GM10248 (cell line): Measurements from ENCODE around the gene RTBDN.
A peak's percentile ranks its signal among the peaks of the same experiment; 100 is the strongest.

Experiments
- CTCF ChIA-PET: fragments of 300-600 bp; sonication (Branson Sonifier 250); formaldehyde crosslinking; extraction: SDS; loops from one replicate; lab custom pipeline; 2021; ENCODE audit warnings: antibody characterized with exemption; lab: Yijun Ruan, JAX
- POLR2A ChIA-PET: fragments of 350-650 bp; sonication (Branson Sonifier 250); formaldehyde crosslinking; extraction: SDS; loops from one replicate; lab custom pipeline; 2020; ENCODE audit warnings: antibody characterized with exemption; lab: Yijun Ruan, JAX
- DNase-seq: peaks from one replicate; pipeline ENCODE4 v3.0.0; 2012; ENCODE audit errors: extremely low spot score
- CTCF ChIP-seq: IDR thresholded peaks from 2 replicates; pipeline ENCODE4 v1.5.1; 2012; ENCODE audit warnings: mild to moderate bottlenecking, low read depth; ENCODE audit errors: extremely low read depth, missing control alignments, control extremely low read depth

Gene RTBDN

GRCh38 chr19:12782424-12783290 lies 51.7 kb downstream of the RTBDN start:
- peak; percentile 7 for TF ChIP-seq CTCF

GRCh38 chr19:12782174-12782423 lies 52.3 kb downstream of the RTBDN start:
- DNase-seq = no peak
- ChIA-PET POLR2A (interaction anchor here (1.2 to 2.0 kb wide), 2 partner anchors 10 to 14 kb away, joined by 4 to 70 read pairs; partner anchors contain the start of gene JUNB), CTCF (interaction anchor here (11.6 kb wide), 1 partner anchor 16 kb away, joined by 399 read pairs; the partner anchor contains the start of genes JUNB, PRDX2, RNASEH2A and THSD8)
- TF ChIP-seq CTCF = no peak

More at GRCh38 chr19:12782424-12783290, 51.7 kb downstream of the RTBDN start:
- CTCF ChIA-PET = interaction anchor here (1.0 to 11.6 kb wide), 2 partner anchors 16 to 22 kb away, joined by 6 to 399 read pairs; partner anchors contain the start of genes JUNB, PRDX2, RNASEH2A and THSD8
- DNase-seq = peak; percentile 82
- POLR2A ChIA-PET = interaction anchor here (1.2 to 2.0 kb wide), 2 partner anchors 9 to 13 kb away, joined by 4 to 70 read pairs; partner anchors contain the start of gene JUNB

- CTCF ChIA-PET = interaction anchor here (1.1 to 11.6 kb wide), 8 partner anchors 8 to 102 kb away, joined by 3 to 399 read pairs (median 58); partner anchors contain the start of genes JUNB, PRDX2, RNASEH2A and THSD8
- POLR2A ChIA-PET = interaction anchor here (0.6 to 3.9 kb wide), 4 partner anchors 10 to 165 kb away, joined by 5 to 110 read pairs (median 7); partner anchors contain the start of gene JUNB
- DNase-seq = no peak
- peak; percentile 10 for TF ChIP-seq CTCF
Measured at GRCh38 chr19:12779162-12779993, 55.0 kb downstream of the RTBDN start.

- TF ChIP-seq CTCF = no peak
- ChIA-PET CTCF (interaction anchor here (0.9 to 11.6 kb wide), 9 partner anchors 9 to 101 kb away, joined by 3 to 399 read pairs (median 54); partner anchors contain the start of genes JUNB, PRDX2, RNASEH2A and THSD8), POLR2A (interaction anchor here (0.6 to 3.9 kb wide), 4 partner anchors 10 to 165 kb away, joined by 5 to 110 read pairs (median 7); partner anchors contain the start of gene JUNB)
- no peak for DNase-seq
Measured at GRCh38 chr19:12778905-12779161, 55.5 kb downstream of the RTBDN start.

- CTCF ChIA-PET = interaction anchor here (0.6 to 11.6 kb wide), 15 partner anchors 9 to 718 kb away, joined by 3 to 399 read pairs (median 5); partner anchors contain the start of genes JUNB, PRDX2, RNASEH2A and THSD8
- TF ChIP-seq CTCF = no peak
- POLR2A ChIA-PET = interaction anchor here (0.6 to 3.9 kb wide), 5 partner anchors 11 to 166 kb away, joined by 3 to 110 read pairs (median 5); partner anchors contain the start of gene JUNB
- DNase-seq = peak; percentile 61
Measured at GRCh38 chr19:12778017-12778904, 56.1 kb downstream of the RTBDN start.
